ENCODE results near the gene TPM1.
A peak's percentile ranks its signal among the peaks of the same experiment; 100 is the strongest.

The TPM1 gene

GRCh38 chr15:63070681-63071129 is 28.2 kb downstream of the TPM1 start:
- ATAC-seq (no peak), DNase-seq (no peak)
- no peaks in the 10 kb centered on the region for H3K9me3 Mint-ChIP-seq
- peaks cover 3% of the 10 kb centered on the region for H3K4me1 Mint-ChIP-seq
- H3K27ac Mint-ChIP-seq, result no peak overlapping the region
- H3K27me3 Mint-ChIP-seq, result no peaks in the 10 kb centered on the region
- H3K4me3 Mint-ChIP-seq, result no peak overlapping the region

GRCh38 chr15:63071288-63071909 is 28.9 kb downstream of the TPM1 start:
- DNase-seq, result no peak
- no peaks in the 10 kb centered on the region for H3K9me3 Mint-ChIP-seq
- no peak for ATAC-seq
- no peaks in the 10 kb centered on the region for H3K27me3 Mint-ChIP-seq
- no peak overlapping the region for H3K4me3 Mint-ChIP-seq
- H3K4me1 Mint-ChIP-seq, result peaks cover 10% of the 10 kb centered on the region
- no peak overlapping the region for H3K27ac Mint-ChIP-seq

DNA sequence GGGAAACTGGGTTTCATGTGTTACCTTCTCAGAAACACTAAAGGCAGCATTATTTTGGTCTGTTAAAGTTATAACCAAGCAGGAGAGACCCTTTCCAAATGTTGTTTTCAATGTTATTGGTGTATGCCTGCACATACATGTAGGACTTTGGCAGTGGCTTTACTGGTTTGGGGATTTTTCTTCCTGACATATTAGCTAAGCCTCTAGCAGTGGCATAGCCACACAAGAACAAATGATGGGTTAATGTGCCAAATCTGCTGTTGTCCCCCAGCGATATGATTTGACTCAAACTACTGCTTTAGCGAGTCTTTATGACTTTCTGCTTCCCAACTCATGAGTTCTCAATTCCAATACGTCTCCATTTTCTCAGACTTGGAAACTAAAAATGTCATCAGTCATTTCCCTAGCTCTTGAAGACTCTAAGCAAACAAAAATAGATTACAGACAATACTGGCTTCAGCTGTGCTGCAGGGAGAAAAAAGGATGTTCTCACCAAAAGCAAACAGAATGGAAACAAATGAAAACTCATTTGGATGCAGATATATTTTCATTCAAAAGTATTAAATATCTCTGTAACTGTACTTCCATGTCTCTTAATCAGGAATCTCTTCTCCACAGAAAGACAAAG is 29.6 kb downstream of the TPM1 start:
- no peak for ATAC-seq
- Mint-ChIP-seq H3K27ac (peak overlapping the region in 1 of 2 donors; percentile 33), H3K9me3 (no peaks in the 10 kb centered on the region), H3K4me1 (peaks cover 10% of the 10 kb centered on the region), H3K27me3 (no peaks in the 10 kb centered on the region), H3K4me3 (no peak overlapping the region)
- no peak for DNase-seq

GRCh38 chr15:63072809-63073277 is 30.3 kb downstream of the TPM1 start:
- H3K9me3 Mint-ChIP-seq, result no peaks in the 10 kb centered on the region
- ATAC-seq (no peak), DNase-seq (no peak)
- no peak overlapping the region for H3K27ac Mint-ChIP-seq
- peaks cover 10% of the 10 kb centered on the region for H3K4me1 Mint-ChIP-seq
- H3K4me3 Mint-ChIP-seq, result no peak overlapping the region
- H3K27me3 Mint-ChIP-seq, result no peaks in the 10 kb centered on the region

DNA sequence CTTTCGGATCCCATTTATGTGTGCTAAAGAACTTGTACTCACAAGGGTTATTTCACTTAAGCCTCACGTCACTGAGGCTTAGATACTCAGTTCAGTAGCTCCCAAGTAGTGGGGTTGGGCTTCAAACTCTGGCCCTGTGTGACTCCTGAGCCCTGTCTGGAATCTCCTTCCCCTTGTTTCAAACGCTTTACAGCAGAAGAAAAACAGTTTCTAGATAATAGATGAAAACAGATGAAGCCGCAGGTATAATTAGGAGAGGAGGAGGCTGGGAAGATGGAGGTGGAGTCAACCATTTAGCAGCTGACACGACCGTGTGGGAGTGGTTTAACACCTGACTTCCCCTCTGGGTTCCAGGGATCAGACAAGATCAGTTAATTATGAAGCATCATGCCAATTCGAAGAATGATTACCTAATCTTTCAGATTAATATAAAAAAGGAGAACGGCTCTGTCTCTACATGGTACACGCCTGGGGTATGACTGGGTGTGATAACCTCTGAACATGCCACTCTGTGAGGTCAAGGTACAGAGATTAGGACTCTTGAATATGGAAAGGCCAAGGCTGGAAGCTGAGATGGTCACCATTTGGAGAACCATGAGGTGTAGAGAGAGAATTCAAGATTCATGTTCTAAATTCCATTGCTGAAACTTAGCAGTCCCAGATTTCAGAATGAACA is 31.1 kb downstream of the TPM1 start:
- no peak for DNase-seq
- Mint-ChIP-seq H3K9me3 (no peaks in the 10 kb centered on the region), H3K4me3 (no peak overlapping the region), H3K27ac (no peak overlapping the region), H3K4me1 (peaks cover 10% of the 10 kb centered on the region), H3K27me3 (no peaks in the 10 kb centered on the region)
- no peak for ATAC-seq

DNA sequence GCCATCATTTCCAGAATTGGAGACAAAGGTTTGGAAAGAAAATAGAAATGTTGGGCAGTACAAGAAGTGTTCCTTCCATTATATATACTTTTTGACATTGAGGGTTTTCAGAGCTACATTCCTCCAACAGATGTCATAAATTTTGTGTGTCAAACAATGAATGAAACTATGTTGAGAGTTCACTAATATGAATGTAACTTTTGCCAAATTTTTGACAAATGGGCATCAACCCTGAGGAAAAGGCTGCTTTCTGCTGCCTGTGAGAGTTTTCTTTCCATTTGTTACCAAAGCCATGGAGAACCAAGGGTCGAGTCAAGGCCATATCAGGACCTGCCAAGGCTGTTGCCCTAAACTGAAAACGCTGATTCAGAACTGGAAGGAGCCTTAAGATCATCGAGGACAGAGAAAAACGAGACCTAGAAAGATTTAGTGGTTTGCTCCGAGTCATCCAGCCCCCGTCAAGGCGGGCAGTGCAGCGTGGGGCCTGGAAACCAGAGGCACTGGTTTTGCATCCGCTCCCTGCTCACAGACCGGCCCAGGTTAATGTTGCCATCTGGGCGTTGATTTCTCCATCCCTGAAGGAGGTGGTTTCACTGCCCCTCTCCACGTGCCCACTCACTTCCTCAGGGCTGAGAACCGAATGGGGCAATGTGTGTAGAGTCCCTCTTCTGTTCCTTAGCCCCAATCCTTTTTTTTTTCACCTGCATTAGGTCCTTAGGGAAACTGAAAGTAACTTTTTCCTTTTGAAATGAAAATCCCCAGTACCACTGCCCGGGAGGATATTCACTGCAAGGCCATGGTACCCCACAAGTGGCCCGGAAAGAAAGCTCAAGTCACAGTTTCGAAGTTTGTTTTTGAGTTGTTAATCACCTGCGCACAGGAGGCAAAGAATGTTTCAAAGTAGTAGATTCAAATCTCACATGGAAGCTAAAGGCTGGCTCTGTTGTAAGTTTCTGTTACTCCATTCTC is 32.8 kb downstream of the TPM1 start:
- ATAC-seq (no peak), DNase-seq (no peak)
- no peaks in the 10 kb centered on the region for H3K27me3 Mint-ChIP-seq
- H3K4me3 Mint-ChIP-seq, result no peak overlapping the region
- H3K9me3 Mint-ChIP-seq, result no peaks in the 10 kb centered on the region
- H3K27ac Mint-ChIP-seq, result no peak overlapping the region
- peaks cover 10% of the 10 kb centered on the region for H3K4me1 Mint-ChIP-seq

GRCh38 chr15:63075984-63076713 is 33.6 kb downstream of the TPM1 start:
- H3K4me1 Mint-ChIP-seq, result peaks cover 10% of the 10 kb centered on the region
- no peak overlapping the region for H3K4me3 Mint-ChIP-seq
- H3K9me3 Mint-ChIP-seq, result no peaks in the 10 kb centered on the region
- DNase-seq (no peak), ATAC-seq (no peak)
- H3K27me3 Mint-ChIP-seq, result no peaks in the 10 kb centered on the region
- H3K27ac Mint-ChIP-seq, result no peak overlapping the region

DNA sequence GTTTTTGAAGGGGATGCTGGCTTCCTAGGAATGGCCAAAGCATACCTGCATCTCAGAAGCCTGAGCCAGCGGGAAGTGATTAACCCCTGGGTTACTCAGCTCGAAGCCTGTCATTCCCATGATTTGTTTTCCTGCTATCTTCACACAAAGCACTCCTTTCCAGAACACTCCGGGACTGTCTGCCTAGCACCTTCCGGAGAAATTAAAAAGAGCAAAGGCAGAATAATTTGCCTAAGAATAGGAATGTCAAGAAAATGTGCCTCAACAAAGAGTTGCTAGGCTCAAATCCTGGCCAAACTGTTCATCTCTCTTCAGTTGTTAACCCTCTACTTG is 34.1 kb downstream of the TPM1 start:
- Mint-ChIP-seq H3K9me3 (no peaks in the 10 kb centered on the region), H3K27me3 (no peaks in the 10 kb centered on the region), H3K4me3 (no peak overlapping the region), H3K27ac (no peak overlapping the region), H3K4me1 (peaks cover 10% of the 10 kb centered on the region)
- DNase-seq, result no peak
- ATAC-seq, result no peak

GRCh38 chr15:63077952-63078351 is 35.4 kb downstream of the TPM1 start:
- no peak for DNase-seq
- Mint-ChIP-seq H3K9me3 (no peaks in the 10 kb centered on the region), H3K4me3 (no peak overlapping the region), H3K27ac (no peak overlapping the region), H3K27me3 (no peaks in the 10 kb centered on the region), H3K4me1 (peaks cover 10% of the 10 kb centered on the region)
- no peak for ATAC-seq

DNA sequence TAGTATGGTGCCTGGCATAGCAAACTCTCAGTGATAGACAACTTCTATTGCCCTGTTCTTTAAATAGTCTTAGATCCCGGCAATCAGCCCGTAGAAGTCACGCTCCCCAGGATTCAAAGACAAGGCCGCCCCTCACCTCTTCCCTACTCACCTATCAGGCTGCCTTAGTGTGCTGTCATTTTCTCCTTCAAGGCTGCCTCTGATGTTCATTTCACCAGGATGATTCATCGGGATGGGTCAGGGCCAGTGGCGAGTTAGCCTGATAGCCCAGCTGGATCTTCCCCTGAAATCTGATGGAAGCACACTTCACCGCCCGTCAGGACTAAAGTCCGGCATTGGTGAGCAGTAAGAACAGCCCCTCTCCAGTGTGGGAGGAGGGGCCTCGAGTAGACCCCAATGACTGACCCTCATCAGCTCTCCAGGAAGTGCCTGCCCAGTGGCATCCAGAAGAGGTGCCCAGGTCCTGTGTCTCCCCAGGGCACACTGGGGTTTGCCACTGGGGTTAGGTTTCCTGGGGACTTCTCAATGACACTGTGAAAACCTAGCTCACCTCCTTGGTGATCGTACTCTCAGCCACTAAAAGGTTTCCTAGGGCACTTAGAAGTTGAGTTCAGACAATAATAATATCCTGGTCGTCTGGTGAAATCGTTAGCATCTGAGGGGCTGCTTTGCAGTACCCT is 37.5 kb downstream of the TPM1 start:
- Mint-ChIP-seq H3K27me3 (no peaks in the 10 kb centered on the region), H3K27ac (no peak overlapping the region), H3K9me3 (no peaks in the 10 kb centered on the region), H3K4me1 (peaks cover 10% of the 10 kb centered on the region), H3K4me3 (no peak overlapping the region)
- no peak for ATAC-seq
- DNase-seq, result no peak

GRCh38 chr15:63080634-63081250 is 38.2 kb downstream of the TPM1 start:
- no peak overlapping the region for H3K27ac Mint-ChIP-seq
- H3K4me3 Mint-ChIP-seq, result no peak overlapping the region
- H3K9me3 Mint-ChIP-seq, result no peaks in the 10 kb centered on the region
- ATAC-seq (no peak), DNase-seq (no peak)
- H3K4me1 Mint-ChIP-seq, result peaks cover 6% of the 10 kb centered on the region
- no peaks in the 10 kb centered on the region for H3K27me3 Mint-ChIP-seq

DNA sequence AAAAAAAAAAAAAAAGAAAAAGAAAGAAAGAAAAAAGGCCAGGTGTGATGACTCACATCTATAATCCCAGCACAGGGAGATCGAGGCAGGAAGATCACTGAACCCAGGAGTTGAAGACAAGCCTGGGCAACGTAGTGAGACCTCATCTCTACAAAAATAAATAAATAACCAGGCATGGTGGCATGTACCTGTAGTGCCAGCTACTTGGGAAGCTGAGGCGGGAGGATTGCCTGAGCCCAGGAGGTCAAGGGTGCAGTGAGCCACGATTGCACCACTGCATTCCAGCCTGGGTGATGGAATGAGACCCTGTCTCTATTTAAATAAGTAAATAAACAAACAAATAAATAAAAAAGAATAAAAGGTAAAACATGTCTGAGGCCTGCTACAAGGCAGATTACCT is 39.8 kb downstream of the TPM1 start:
- Mint-ChIP-seq H3K27me3 (no peaks in the 10 kb centered on the region), H3K9me3 (no peaks in the 10 kb centered on the region), H3K27ac (no peak overlapping the region), H3K4me3 (no peak overlapping the region), H3K4me1 (no peaks in the 10 kb centered on the region)
- DNase-seq, result no peak
- ATAC-seq, result no peak

- H3K4me3 Mint-ChIP-seq, result no peak overlapping the region
- no peaks in the 10 kb centered on the region for H3K27me3 Mint-ChIP-seq
- H3K27ac Mint-ChIP-seq, result peak overlapping the region in 1 of 2 donors; percentile 44
- H3K4me1 Mint-ChIP-seq, result no peaks in the 10 kb centered on the region
- H3K9me3 Mint-ChIP-seq, result no peaks in the 10 kb centered on the region
- no peak for DNase-seq
- ATAC-seq, result no peak
Measured at GRCh38 chr15:63083044-63083443, 40.5 kb downstream of the TPM1 start.

- no peak for DNase-seq
- Mint-ChIP-seq H3K4me3 (no peak overlapping the region), H3K9me3 (no peaks in the 10 kb centered on the region), H3K27ac (peak overlapping the region in 1 of 2 donors; percentile 44), H3K4me1 (no peaks in the 10 kb centered on the region), H3K27me3 (no peaks in the 10 kb centered on the region)
- ATAC-seq, result no peak
Measured at GRCh38 chr15:63083541-63083940, 41.0 kb downstream of the TPM1 start.

All from stimulated activated naive CD8-positive, alpha-beta T cell treated with anti-CD3 and anti-CD28 coated beads, Interleukin-15, amount 100 ng/mL, for 72 hours (primary cell).